ENCODE measurements around the gene DRD3. TPM values are rescaled to one million over a fixed set of nuclear protein-coding genes. Genes with fewer than 3 reads are reported as not detected.

Gene DRD3
- total RNA-seq, 1 donor from 2014 or later, result not detected

GRCh38 chr3:114223143-114223542 lies 44.3 kb upstream of the DRD3 start:
- Histone ChIP-seq H3K4me1 (ENCODE audit: insufficient read depth, low read length) (peaks cover 7% of the 10 kb centered on the region), H3K4me2 (ENCODE audit: low read length) (no peak overlapping the region), H2AFZ (ENCODE audit: low read depth, low read length) (no peak overlapping the region), H3K36me3 (ENCODE audit: insufficient read depth, low read length) (no peaks in the 10 kb centered on the region), H4K20me1 (ENCODE audit: insufficient read depth, low read length) (no peaks in the 10 kb centered on the region), H3K79me2 (ENCODE audit: insufficient read depth, low read length) (no peaks in the 10 kb centered on the region), H3K9ac (ENCODE audit: low read length) (no peak overlapping the region), H3K4me3 (ENCODE audit: insufficient read depth, low read depth, low read length) (no peak overlapping the region), H3K27me3 (ENCODE audit: insufficient read depth, low read length) (no peaks in the 10 kb centered on the region), H3K27ac (ENCODE audit: low read depth, low read length) (no peak overlapping the region), H3K9me3 (ENCODE audit: insufficient read depth, low read depth, low read length) (peaks cover 13% of the 10 kb centered on the region)
- H3K4me3 Mint-ChIP-seq (ENCODE audit: unreplicated experiment), result no peak overlapping the region
- TF ChIP-seq EZH2 (IDR thresholded peaks at IDR 0.05; ENCODE audit: insufficient read depth, low read length), result no peak
- TF ChIP-seq, protein P1, sequence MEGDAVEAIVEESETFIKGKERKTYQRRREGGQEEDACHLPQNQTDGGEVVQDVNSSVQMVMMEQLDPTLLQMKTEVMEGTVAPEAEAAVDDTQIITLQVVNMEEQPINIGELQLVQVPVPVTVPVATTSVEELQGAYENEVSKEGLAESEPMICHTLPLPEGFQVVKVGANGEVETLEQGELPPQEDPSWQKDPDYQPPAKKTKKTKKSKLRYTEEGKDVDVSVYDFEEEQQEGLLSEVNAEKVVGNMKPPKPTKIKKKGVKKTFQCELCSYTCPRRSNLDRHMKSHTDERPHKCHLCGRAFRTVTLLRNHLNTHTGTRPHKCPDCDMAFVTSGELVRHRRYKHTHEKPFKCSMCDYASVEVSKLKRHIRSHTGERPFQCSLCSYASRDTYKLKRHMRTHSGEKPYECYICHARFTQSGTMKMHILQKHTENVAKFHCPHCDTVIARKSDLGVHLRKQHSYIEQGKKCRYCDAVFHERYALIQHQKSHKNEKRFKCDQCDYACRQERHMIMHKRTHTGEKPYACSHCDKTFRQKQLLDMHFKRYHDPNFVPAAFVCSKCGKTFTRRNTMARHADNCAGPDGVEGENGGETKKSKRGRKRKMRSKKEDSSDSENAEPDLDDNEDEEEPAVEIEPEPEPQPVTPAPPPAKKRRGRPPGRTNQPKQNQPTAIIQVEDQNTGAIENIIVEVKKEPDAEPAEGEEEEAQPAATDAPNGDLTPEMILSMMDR (IDR thresholded peaks at IDR 0.05; ENCODE audit: insufficient read depth, low read depth, low read length), result no peak
- no peak overlapping the region for H3K27ac Mint-ChIP-seq (ENCODE audit: unreplicated experiment)
- H3K27me3 Mint-ChIP-seq (ENCODE audit: low read depth, unreplicated experiment), result peaks cover 2% of the 10 kb centered on the region
- peaks cover 11% of the 10 kb centered on the region for H3K9me3 Mint-ChIP-seq (ENCODE audit: unreplicated experiment)
- FAIRE-seq (no peak), DNase-seq (ENCODE audit: low read depth) (no peak)
- H3K4me1 Mint-ChIP-seq (ENCODE audit: low read depth, unreplicated experiment), result no peaks in the 10 kb centered on the region
- peaks cover 1% of the 10 kb centered on the region for H3K36me3 Mint-ChIP-seq (ENCODE audit: low read depth, unreplicated experiment)

GRCh38 chr3:114221881-114222264 lies 43.0 kb upstream of the DRD3 start:
- Histone ChIP-seq H2AFZ (ENCODE audit: low read depth, low read length) (no peak overlapping the region), H3K27ac (ENCODE audit: low read depth, low read length) (no peak overlapping the region), H3K9me3 (ENCODE audit: insufficient read depth, low read depth, low read length) (peaks cover 13% of the 10 kb centered on the region), H3K4me1 (ENCODE audit: insufficient read depth, low read length) (peaks cover 20% of the 10 kb centered on the region), H3K4me3 (ENCODE audit: insufficient read depth, low read depth, low read length) (no peak overlapping the region), H3K36me3 (ENCODE audit: insufficient read depth, low read length) (no peaks in the 10 kb centered on the region), H3K27me3 (ENCODE audit: insufficient read depth, low read length) (no peaks in the 10 kb centered on the region), H3K4me2 (ENCODE audit: low read length) (no peak overlapping the region), H3K9ac (ENCODE audit: low read length) (no peak overlapping the region), H3K79me2 (ENCODE audit: insufficient read depth, low read length) (no peaks in the 10 kb centered on the region), H4K20me1 (ENCODE audit: insufficient read depth, low read length) (no peaks in the 10 kb centered on the region)
- DNase-seq (ENCODE audit: low read depth) (no peak), FAIRE-seq (no peak)
- peaks cover 11% of the 10 kb centered on the region for H3K9me3 Mint-ChIP-seq (ENCODE audit: unreplicated experiment)
- no peaks in the 10 kb centered on the region for H3K27me3 Mint-ChIP-seq (ENCODE audit: low read depth, unreplicated experiment)
- no peak overlapping the region for H3K27ac Mint-ChIP-seq (ENCODE audit: unreplicated experiment)
- H3K4me3 Mint-ChIP-seq (ENCODE audit: unreplicated experiment), result no peak overlapping the region
- H3K4me1 Mint-ChIP-seq (ENCODE audit: low read depth, unreplicated experiment), result no peaks in the 10 kb centered on the region
- TF ChIP-seq EZH2 (IDR thresholded peaks at IDR 0.05; ENCODE audit: insufficient read depth, low read length), result no peak
- TF ChIP-seq, protein P1 (IDR thresholded peaks at IDR 0.05; ENCODE audit: insufficient read depth, low read depth, low read length), result no peak
- H3K36me3 Mint-ChIP-seq (ENCODE audit: low read depth, unreplicated experiment), result peaks cover 1% of the 10 kb centered on the region

DNA sequence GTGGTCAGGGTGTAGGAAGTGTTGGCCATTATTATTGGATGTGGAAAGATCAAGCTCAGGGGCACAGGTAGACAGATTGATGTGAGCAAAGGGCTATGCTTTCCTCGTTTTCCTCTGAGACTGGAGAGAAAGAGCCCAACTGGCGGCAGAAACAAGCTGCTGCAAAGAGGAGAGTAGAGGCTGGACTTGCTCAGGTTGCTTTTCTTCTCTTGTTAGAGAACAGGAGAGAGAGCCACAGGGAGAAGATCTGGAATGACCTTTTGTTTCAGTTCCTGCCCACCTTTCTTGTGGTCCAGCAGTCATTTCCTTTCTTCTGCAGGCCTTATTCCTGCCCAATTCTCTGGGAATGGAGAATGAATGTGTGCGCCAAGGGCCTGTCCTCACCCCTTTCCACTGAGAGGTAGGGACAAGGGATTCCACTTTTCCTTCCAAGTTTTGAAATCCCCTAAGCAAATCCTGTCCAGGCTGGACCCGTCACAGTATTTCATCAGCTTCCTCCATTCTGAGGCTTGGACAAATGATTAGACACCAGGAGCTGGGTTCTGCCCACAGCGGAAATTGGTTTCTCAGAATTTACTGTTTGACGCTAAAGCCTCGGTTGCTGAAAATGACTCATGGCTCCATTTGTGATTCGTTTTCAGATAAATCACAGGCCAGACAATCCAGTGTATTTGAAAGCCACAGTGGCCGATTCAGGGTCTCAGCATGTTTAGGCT lies 42.5 kb upstream of the DRD3 start:
- Mint-ChIP-seq H3K27ac (ENCODE audit: unreplicated experiment) (no peak overlapping the region), H3K4me3 (ENCODE audit: unreplicated experiment) (no peak overlapping the region), H3K27me3 (ENCODE audit: low read depth, unreplicated experiment) (no peaks in the 10 kb centered on the region), H3K9me3 (ENCODE audit: unreplicated experiment) (peaks cover 10% of the 10 kb centered on the region), H3K4me1 (ENCODE audit: low read depth, unreplicated experiment) (no peaks in the 10 kb centered on the region), H3K36me3 (ENCODE audit: low read depth, unreplicated experiment) (peaks cover 1% of the 10 kb centered on the region)
- H3K9ac ChIP-seq (ENCODE audit: low read length), result no peak overlapping the region
- peak; percentile 56 for DNase-seq (ENCODE audit: low read depth)
- H3K9me3 ChIP-seq (ENCODE audit: insufficient read depth, low read depth, low read length), result peaks cover 13% of the 10 kb centered on the region
- FAIRE-seq, result no peak
- no peak overlapping the region for H2AFZ ChIP-seq (ENCODE audit: low read depth, low read length)
- H3K27ac ChIP-seq (ENCODE audit: low read depth, low read length), result no peak overlapping the region
- H3K4me2 ChIP-seq (ENCODE audit: low read length), result no peak overlapping the region
- no peak overlapping the region for H3K4me3 ChIP-seq (ENCODE audit: insufficient read depth, low read depth, low read length)
- peaks cover 25% of the 10 kb centered on the region for H3K4me1 ChIP-seq (ENCODE audit: insufficient read depth, low read length)
- H3K79me2 ChIP-seq (ENCODE audit: insufficient read depth, low read length), result no peaks in the 10 kb centered on the region
- H4K20me1 ChIP-seq (ENCODE audit: insufficient read depth, low read length), result no peaks in the 10 kb centered on the region
- TF ChIP-seq EZH2 (IDR thresholded peaks at IDR 0.05; ENCODE audit: insufficient read depth, low read length), result no peak
- TF ChIP-seq, protein P1 (IDR thresholded peaks at IDR 0.05; ENCODE audit: insufficient read depth, low read depth, low read length), result no peak
- H3K27me3 ChIP-seq (ENCODE audit: insufficient read depth, low read length), result no peaks in the 10 kb centered on the region
- no peaks in the 10 kb centered on the region for H3K36me3 ChIP-seq (ENCODE audit: insufficient read depth, low read length)

All from astrocyte (in vitro differentiated cells and primary cell).